ENCODE data around the gene OXGR1. TPM values are rescaled to one million over a fixed set of nuclear protein-coding genes. Genes with fewer than 3 reads are reported as not detected.
A peak's percentile ranks its signal among the peaks of the same experiment; 100 is the strongest.

Gene OXGR1
- total RNA-seq, 1 experiment from 2014 or later, result not detected

DNA sequence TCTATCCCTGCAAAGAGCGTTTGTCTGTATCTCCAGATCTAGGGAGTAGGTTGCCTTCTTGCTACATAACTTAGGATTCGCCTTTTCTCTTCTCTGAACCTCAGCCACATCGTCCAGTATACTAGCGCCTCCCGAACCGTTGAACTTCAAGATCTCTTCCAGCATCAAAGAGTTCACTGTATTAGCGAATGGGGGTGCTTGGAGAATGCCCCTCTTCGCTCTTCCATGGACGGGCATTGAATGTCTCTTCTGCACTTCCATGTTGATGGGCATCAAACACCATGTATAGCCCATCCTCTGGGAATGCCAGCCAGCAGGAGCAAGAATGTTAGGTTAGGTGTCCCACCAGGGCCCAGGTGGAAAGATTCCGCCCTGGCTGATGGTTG lies 575 bp upstream of the OXGR1 start:
- no peak for DNase-seq (ENCODE audit: low read depth, low spot score)
- Histone ChIP-seq H3K36me3 (ENCODE audit: control insufficient read depth, insufficient read depth, low read length) (no peaks in the 10 kb centered on the region), H3K4me3 (ENCODE audit: low read depth in 2 of 2, low read length in 2 of 2) (peak overlapping the region in 1 of 2 experiments; percentile 46; a peak in 3 of 4 replicates), H3K27me3 (ENCODE audit: control insufficient read depth, insufficient read depth, low read length) (peaks cover 3% of the 10 kb centered on the region), H3K9me3 (ENCODE audit: control insufficient read depth, insufficient read depth, low read depth, low read length) (no peaks in the 10 kb centered on the region), H3K27ac (ENCODE audit: low read length) (no peak overlapping the region), H3K4me1 (ENCODE audit: control insufficient read depth, insufficient read depth, low read length) (peaks cover 5% of the 10 kb centered on the region)
- ChIA-PET CTCF (no interaction called here), POLR2A (no interaction called here)
- TF ChIP-seq TCF7L2 (IDR thresholded peaks at IDR 0.05; ENCODE audit: low read depth, low read length) (no peak), SIN3A (IDR thresholded peaks at IDR 0.05; ENCODE audit: borderline replicate concordance, insufficient read depth, low read depth, low read length) (no peak), POLR2AphosphoS5 (IDR thresholded peaks at IDR 0.05; ENCODE audit: low read depth, low read length) (no peak)
- TF ChIP-seq, protein P1, sequence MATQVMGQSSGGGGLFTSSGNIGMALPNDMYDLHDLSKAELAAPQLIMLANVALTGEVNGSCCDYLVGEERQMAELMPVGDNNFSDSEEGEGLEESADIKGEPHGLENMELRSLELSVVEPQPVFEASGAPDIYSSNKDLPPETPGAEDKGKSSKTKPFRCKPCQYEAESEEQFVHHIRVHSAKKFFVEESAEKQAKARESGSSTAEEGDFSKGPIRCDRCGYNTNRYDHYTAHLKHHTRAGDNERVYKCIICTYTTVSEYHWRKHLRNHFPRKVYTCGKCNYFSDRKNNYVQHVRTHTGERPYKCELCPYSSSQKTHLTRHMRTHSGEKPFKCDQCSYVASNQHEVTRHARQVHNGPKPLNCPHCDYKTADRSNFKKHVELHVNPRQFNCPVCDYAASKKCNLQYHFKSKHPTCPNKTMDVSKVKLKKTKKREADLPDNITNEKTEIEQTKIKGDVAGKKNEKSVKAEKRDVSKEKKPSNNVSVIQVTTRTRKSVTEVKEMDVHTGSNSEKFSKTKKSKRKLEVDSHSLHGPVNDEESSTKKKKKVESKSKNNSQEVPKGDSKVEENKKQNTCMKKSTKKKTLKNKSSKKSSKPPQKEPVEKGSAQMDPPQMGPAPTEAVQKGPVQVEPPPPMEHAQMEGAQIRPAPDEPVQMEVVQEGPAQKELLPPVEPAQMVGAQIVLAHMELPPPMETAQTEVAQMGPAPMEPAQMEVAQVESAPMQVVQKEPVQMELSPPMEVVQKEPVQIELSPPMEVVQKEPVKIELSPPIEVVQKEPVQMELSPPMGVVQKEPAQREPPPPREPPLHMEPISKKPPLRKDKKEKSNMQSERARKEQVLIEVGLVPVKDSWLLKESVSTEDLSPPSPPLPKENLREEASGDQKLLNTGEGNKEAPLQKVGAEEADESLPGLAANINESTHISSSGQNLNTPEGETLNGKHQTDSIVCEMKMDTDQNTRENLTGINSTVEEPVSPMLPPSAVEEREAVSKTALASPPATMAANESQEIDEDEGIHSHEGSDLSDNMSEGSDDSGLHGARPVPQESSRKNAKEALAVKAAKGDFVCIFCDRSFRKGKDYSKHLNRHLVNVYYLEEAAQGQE (IDR thresholded peaks at IDR 0.05; ENCODE audit: insufficient read depth in 1 of 2, low read depth in 2 of 2, low read length in 1 of 2), result no peak
- TF ChIP-seq, protein P2, sequence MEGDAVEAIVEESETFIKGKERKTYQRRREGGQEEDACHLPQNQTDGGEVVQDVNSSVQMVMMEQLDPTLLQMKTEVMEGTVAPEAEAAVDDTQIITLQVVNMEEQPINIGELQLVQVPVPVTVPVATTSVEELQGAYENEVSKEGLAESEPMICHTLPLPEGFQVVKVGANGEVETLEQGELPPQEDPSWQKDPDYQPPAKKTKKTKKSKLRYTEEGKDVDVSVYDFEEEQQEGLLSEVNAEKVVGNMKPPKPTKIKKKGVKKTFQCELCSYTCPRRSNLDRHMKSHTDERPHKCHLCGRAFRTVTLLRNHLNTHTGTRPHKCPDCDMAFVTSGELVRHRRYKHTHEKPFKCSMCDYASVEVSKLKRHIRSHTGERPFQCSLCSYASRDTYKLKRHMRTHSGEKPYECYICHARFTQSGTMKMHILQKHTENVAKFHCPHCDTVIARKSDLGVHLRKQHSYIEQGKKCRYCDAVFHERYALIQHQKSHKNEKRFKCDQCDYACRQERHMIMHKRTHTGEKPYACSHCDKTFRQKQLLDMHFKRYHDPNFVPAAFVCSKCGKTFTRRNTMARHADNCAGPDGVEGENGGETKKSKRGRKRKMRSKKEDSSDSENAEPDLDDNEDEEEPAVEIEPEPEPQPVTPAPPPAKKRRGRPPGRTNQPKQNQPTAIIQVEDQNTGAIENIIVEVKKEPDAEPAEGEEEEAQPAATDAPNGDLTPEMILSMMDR (IDR thresholded peaks at IDR 0.05), result no peak
- ATAC-seq, result 0 out of 2 replicates have a peak, but pooled peaks have one; percentile 42
- no TSS peak for BruUV-seq (replicated peaks)
- intact Hi-C loops (cut with micrococcal nuclease; ENCODE audit: unreplicated experiment), result no loop called here
- in situ Hi-C loops (cut with HindIII; ENCODE audit: low pct_unique_long_range_greater_than_20kb, low sequenced_read_pairs), result no loop called here

DNA sequence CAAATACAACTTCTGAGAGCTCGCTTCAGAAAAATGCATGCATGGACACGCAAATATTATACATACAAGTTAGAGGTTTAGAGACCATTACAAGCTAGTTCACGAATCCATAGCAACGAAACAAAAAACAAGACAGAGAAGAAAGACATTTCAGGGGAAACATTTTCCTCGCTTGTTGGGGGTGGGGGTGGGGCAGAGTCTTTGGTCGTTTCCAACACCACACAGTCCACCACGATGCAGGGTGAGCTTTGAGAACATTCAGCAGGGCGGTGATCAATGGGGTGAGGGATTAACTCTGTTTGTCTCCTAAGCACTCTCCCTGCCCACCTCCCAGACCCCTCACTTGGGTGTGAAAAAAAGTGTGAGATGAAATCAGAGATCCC lies 651 bp downstream of the OXGR1 start:
- in situ Hi-C loops (cut with HindIII; ENCODE audit: low pct_unique_long_range_greater_than_20kb, low sequenced_read_pairs), result no loop called here
- H3K27me3 ChIP-seq (ENCODE audit: control insufficient read depth, insufficient read depth, low read length), result peaks cover 3% of the 10 kb centered on the region
- no peak for ATAC-seq

More for the DNA sequence above, 651 bp downstream of the OXGR1 start:
- H3K9me3 ChIP-seq (ENCODE audit: control insufficient read depth, insufficient read depth, low read depth, low read length), result no peaks in the 10 kb centered on the region
- intact Hi-C loops (cut with micrococcal nuclease; ENCODE audit: unreplicated experiment), result no loop called here
- H3K4me1 ChIP-seq (ENCODE audit: control insufficient read depth, insufficient read depth, low read length), result peaks cover 5% of the 10 kb centered on the region
- TF ChIP-seq, protein P2 (IDR thresholded peaks at IDR 0.05), result no peak
- TF ChIP-seq SIN3A (IDR thresholded peaks at IDR 0.05; ENCODE audit: borderline replicate concordance, insufficient read depth, low read depth, low read length) (no peak), POLR2AphosphoS5 (IDR thresholded peaks at IDR 0.05; ENCODE audit: low read depth, low read length) (no peak), TCF7L2 (IDR thresholded peaks at IDR 0.05; ENCODE audit: low read depth, low read length) (no peak)
- TF ChIP-seq, protein P1 (IDR thresholded peaks at IDR 0.05; ENCODE audit: insufficient read depth in 1 of 2, low read depth in 2 of 2, low read length in 1 of 2), result no peak
- POLR2A ChIA-PET, result no interaction called here
- peak overlapping the region; percentile 34 to 46 for H3K4me3 ChIP-seq (ENCODE audit: low read depth in 2 of 2, low read length in 2 of 2)
- no peaks in the 10 kb centered on the region for H3K36me3 ChIP-seq (ENCODE audit: control insufficient read depth, insufficient read depth, low read length)
- no peak for DNase-seq (ENCODE audit: low read depth, low spot score)
- CTCF ChIA-PET, result no interaction called here
- BruUV-seq (replicated peaks), result no TSS peak
- no peak overlapping the region for H3K27ac ChIP-seq (ENCODE audit: low read length)

All from Panc1 (cell line).